HG02571 (cell line): ENCODE measurements around the gene NCAN.

Experiments used
- ATAC-seq: cut with Tn5 transposase; IDR thresholded peaks from one replicate; pipeline ENCODE4 v1.9.1; 2021; ENCODE audit warnings: mild to moderate bottlenecking, moderate library complexity; ENCODE audit not compliant: unreplicated experiment

NCAN gene

GRCh38 chr19:19258589-19259338 is 47.0 kb downstream of the NCAN start:
- ATAC-seq = no peak

DNA sequence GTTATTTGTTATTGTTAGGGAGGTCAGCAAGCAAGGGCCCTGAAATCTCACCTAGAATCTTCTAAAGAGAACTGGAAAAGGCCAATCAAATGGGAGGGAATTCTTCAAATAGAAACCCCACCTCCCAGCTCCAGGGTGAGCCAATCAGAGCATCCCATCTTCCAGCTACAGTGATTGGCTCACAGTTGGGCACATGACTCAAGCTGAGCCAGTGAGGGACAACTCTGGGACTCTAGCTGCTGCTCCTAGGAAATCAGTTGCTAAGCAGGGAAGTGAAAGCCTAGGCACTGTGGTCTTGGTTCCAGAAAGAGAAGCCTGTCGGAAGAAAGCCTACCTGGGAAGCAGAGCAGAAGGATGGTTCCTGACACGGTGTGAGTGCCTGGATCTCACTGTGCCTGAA is 48.0 kb downstream of the NCAN start:
- ATAC-seq = no peak

- no peak for ATAC-seq
These were observed 48.9 kb downstream of the NCAN start for GRCh38 chr19:19260417-19261214.

GRCh38 chr19:19261350-19262189 is 49.8 kb downstream of the NCAN start:
- ATAC-seq = no peak

DNA sequence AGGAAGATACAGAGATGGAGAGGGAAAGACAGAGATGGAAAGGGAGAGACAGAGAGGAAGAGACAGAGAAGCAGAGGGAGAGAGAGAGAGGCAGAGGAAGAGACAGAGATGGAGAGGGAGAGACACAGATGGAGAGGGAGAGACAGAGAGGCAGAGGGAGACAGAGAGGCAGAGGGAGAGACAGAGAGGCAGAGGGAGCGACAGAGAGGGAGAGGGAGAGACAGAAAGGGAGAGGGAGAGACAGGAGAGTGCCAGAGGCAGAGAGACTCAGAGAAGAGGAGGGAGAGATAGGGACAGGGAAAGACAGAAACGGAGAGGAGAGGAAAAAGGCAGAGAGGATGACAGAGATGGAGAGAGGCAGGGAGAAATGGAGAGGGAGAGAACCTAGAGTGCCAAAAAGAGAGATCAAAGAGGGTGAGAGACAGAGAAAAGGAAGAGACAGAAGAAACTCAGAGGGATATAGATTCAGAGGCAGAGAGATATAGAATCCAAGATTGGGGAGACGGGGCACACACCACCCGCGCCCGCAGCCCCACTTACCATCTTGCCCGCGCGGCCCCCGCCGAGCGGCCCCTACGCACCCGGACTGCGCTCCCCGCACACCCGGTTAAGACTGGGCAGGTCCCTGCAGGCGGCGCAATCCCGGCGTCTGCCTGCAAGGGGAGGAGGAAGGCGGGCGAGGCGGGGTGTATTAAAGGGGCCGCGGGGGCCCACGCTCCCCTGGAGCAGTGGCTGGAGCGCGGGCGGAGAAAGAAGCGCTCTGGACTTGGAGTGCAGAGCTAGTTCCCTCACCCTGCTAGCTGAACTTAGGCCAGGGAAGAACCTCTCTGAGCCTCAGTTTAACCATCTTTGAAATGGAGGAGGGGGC is 50.7 kb downstream of the NCAN start:
- ATAC-seq = no peak

DNA sequence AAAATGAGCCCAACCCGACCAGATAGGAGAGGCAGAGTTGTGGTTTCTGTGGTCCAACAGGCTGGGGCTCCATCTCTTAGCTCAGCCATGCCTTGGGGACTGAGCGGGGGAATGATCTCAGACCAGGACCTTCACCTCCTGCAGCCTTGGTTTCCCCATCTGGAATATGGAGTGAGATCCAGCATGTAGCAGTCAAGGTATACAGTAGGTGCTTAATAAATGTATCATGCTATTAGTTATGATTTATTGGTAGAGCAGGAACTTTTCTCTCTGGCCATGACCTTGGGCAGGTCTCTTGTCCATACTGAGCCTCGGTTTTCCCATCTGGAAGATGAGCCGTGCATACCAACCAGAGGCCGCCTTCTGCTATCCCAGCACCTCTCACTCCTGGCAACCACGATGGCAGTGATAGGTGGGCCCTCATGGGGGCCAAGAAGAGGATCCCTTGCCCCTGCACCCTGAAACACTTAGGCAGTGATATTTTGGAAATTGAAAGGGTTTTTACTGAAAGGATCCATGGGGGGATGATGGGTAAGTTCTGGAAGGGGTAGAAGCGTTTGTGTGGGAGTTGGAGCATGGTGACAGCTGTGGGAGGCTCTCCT is 52.2 kb downstream of the NCAN start:
- ATAC-seq = no peak

DNA sequence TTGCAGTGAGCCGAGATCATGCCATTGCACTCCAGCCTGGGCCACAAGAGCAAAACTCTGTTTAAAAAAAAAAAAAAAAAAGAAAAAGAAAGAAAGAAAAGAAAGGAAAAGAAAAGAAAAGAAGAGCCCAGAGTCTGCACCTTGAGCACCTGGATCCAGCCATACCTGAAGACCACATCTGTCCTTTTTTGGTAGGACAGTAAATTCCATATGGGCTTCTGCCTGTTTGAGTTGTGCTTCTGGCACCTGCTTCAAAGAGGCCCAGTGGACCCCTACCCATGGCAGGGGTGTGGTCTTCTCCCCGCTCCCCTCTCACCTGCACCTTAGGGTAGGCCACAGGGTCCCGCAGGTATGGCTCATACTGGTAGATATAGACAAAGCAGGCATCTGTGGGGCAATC is 55.5 kb downstream of the NCAN start:
- ATAC-seq = no peak

- ATAC-seq = no peak
These were observed 57.0 kb downstream of the NCAN start for GRCh38 chr19:19268453-19269385.

GRCh38 chr19:19269952-19270694 is 58.4 kb downstream of the NCAN start:
- ATAC-seq = no peak

DNA sequence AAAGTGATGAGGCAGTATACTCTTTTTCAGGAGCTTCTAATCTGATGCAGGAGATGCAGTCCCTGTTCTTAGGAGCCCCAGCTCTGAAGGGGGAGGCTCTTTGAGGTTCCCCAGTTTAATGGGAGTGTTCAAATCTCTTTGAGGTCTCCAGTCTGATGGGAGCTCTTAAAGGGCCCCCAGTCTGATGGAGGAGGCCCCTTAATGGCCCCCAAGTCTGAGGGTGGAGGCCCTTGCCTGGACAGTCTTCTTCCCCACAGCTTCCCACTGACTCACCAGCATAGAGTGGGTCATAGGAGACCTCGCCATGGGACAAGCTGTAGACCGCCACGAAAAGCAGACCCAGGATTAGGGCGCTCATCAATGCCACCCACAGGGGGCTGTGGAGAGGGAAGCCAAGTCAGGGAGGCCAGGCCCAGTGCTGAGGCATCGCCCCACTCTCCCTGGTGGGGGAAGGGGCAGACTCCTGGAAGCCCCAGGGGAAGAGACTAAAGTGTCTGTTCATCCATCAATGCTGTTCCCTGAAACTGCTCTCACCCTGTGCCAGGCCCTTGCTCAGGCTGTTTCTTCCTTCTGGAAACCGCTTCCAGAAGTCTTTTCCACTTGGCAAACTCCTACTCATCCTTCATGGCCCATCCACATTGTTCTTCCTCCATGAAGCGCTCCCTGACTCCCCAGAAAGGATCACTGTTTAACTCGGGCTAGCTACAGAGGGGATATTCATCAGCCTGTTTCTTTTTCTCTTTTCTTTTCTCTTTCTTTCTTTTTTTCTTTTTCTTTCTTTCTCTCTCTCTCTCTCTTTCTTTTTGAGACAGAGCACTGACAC is 59.2 kb downstream of the NCAN start:
- no peak for ATAC-seq

DNA sequence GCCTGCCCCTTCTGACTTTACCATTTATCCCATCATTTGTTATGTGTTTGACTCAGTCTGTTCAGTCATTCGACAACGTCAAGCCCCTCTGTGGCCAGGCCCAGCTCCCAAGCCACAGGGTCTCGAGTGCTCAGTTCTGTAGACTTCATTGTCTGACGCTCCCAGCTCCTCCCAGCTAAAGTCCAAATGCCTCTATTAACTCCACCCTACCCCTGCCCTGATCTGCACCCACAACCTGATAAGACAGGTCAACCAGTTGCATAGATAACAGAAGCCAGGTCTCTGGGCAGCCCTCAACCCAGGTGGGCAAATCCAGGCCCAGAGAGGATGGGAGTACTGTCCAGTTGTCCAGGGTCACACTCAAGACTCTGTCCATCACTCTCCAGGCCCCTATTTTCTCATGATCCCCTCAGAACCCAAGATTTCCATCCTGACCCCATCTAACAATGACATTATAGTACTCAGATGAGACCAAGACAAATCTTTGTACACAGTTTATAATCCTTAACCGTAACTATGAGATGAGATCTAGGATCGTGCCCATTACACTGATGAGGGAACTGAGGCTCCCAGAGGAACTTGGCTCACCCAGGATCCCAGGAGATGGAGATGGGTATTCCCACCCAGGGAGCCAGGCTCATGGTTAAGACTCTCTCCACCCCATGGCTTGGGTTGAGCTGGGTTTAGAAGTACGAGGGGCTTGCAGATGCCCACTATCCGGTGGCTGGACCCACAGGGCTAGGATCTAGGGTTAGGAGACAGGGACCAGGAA is 60.3 kb downstream of the NCAN start:
- no peak for ATAC-seq

GRCh38 chr19:19274146-19274545 is 62.4 kb downstream of the NCAN start:
- ATAC-seq = no peak

- ATAC-seq = no peak
These were observed 63.2 kb downstream of the NCAN start for GRCh38 chr19:19274716-19275565.

- ATAC-seq = no peak
These were observed 64.6 kb downstream of the NCAN start for GRCh38 chr19:19276386-19276785.

- no peak for ATAC-seq
These were observed 65.1 kb downstream of the NCAN start for GRCh38 chr19:19276851-19277250.

GRCh38 chr19:19278315-19278714 is 66.6 kb downstream of the NCAN start:
- ATAC-seq = no peak
